ENCODE results near the gene FMO4.
"Not testable (repeated sequence)": the region's sequence is repeated elsewhere in the genome, so short reads cannot be mapped to it uniquely, and the experiment has no call there.

DNA sequence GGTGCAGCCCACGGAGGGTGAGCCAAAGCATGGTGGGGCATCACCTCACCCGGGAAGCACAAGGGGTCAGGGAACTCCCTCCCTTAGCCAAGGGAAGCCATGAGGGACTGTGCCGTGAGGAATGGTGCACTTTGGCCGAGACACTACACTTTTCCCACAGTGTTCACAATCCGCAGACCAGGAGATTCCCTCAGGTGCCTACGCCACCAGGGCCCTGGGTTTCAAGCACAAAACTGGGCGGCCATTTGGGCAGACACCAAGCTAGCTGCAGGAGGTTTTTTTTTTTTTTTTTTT, 45.3 kb downstream of the FMO4 start:
- TF ChIP-seq, protein P1, sequence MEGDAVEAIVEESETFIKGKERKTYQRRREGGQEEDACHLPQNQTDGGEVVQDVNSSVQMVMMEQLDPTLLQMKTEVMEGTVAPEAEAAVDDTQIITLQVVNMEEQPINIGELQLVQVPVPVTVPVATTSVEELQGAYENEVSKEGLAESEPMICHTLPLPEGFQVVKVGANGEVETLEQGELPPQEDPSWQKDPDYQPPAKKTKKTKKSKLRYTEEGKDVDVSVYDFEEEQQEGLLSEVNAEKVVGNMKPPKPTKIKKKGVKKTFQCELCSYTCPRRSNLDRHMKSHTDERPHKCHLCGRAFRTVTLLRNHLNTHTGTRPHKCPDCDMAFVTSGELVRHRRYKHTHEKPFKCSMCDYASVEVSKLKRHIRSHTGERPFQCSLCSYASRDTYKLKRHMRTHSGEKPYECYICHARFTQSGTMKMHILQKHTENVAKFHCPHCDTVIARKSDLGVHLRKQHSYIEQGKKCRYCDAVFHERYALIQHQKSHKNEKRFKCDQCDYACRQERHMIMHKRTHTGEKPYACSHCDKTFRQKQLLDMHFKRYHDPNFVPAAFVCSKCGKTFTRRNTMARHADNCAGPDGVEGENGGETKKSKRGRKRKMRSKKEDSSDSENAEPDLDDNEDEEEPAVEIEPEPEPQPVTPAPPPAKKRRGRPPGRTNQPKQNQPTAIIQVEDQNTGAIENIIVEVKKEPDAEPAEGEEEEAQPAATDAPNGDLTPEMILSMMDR (IDR thresholded peaks at IDR 0.05): not testable (repeated sequence)
- TF ChIP-seq EP300 (IDR thresholded peaks at IDR 0.05): not testable (repeated sequence)

All from esophagus muscularis mucosa (tissue), 3 donors.